ENCODE data around the gene BTBD9.

- TF ChIP-seq RAD21 (conservative IDR thresholded peaks at IDR 0.05 in 1 of 2, IDR thresholded peaks at IDR 0.05 in 1 of 2) = no peak
- TF ChIP-seq SMC3 (IDR thresholded peaks at IDR 0.05) = no peak
- TF ChIP-seq CHD2 (IDR thresholded peaks at IDR 0.05; ENCODE audit: low read length, partially characterized antibody) = no peak
- no peak for TF ChIP-seq MYC (IDR thresholded peaks at IDR 0.05; ENCODE audit: borderline replicate concordance, low read length)
Observed at GRCh38 chr6:38438097-38438496, 201.6 kb downstream of the BTBD9 start.

Data from A549 (cell line).